HEK293 (cell line): ENCODE measurements around the gene RAD51.

ENCODE experiments used
- CTCF ChIA-PET: fragments of 350-600 bp; formaldehyde crosslinking; extraction: SDS; loops from one replicate; lab custom pipeline; 2021; ENCODE audit warnings: antibody characterized with exemption; lab: Yijun Ruan, JAX
- POLR2A ChIA-PET: fragments of 300-600 bp; formaldehyde crosslinking; extraction: SDS; loops from one replicate; lab custom pipeline; 2020; ENCODE audit warnings: antibody characterized with exemption, inconsistent platforms; lab: Yijun Ruan, JAX
- H3K27ac ChIP-seq: fragments of 200-500 bp; sonication (Bioruptor generic); 2 replicates; pipeline ENCODE4 v1.5.1; 2014; ENCODE audit warnings: low read depth, low read length, control low read depth, inconsistent platforms; ENCODE audit errors: extremely low read depth
- H3K36me3 ChIP-seq, 2 experiments: fragments of 200-500 bp in 1 of 2; sonication (Bioruptor generic) in 1 of 2; 1 replicate in 1 of 2; 2 replicates in 1 of 2; pipeline ENCODE4 v1.5.1; 2014 to 2017; ENCODE audit warnings: inconsistent platforms in 2 of 2, low read length in 2 of 2; ENCODE audit not compliant: control insufficient read depth in 2 of 2, insufficient read depth in 1 of 2
- H3K4me1 ChIP-seq: fragments of 200-500 bp; sonication (Bioruptor generic); 2 replicates; pipeline ENCODE4 v1.5.1; 2014; ENCODE audit warnings: mild to moderate bottlenecking, low read length, inconsistent platforms; ENCODE audit not compliant: control insufficient read depth, insufficient read depth
- H3K4me3 ChIP-seq: 2 replicates; pipeline ENCODE4 v1.5.1; 2011; ENCODE audit warnings: low read depth, mild to moderate bottlenecking, control low read depth, low read length, moderate library complexity
- H3K9me3 ChIP-seq: fragments of 200-500 bp; sonication (Bioruptor generic); 2 replicates; pipeline ENCODE4 v1.5.1; 2014; ENCODE audit warnings: low read depth, low read length, inconsistent platforms; ENCODE audit not compliant: control insufficient read depth, insufficient read depth
- MEIS1 ChIP-seq: sonication (generic); formaldehyde crosslinking; IDR thresholded peaks from 2 replicates; pipeline ENCODE4 v1.8.1; 2022; ENCODE audit warnings: missing genetic modification reagents, mild to moderate bottlenecking, borderline replicate concordance
- REPIN1 ChIP-seq: fragments of 450-650 bp; formaldehyde crosslinking; IDR thresholded peaks from 2 replicates; pipeline ENCODE4 v1.5.1; 2017; ENCODE audit warnings: missing biosample characterization, missing genetic modification characterization, low read depth
- ZNF121 ChIP-seq: fragments of 450-650 bp; formaldehyde crosslinking; IDR thresholded peaks from 2 replicates; pipeline ENCODE4 v1.5.1; 2016; ENCODE audit warnings: missing biosample characterization, missing genetic modification characterization
- ZNF157 ChIP-seq: fragments of 450-650 bp; formaldehyde crosslinking; IDR thresholded peaks from 2 replicates; pipeline ENCODE4 v1.5.1; 2016; ENCODE audit warnings: missing biosample characterization, missing genetic modification characterization
- ZNF37A ChIP-seq: fragments of 450-650 bp; IDR thresholded peaks from 2 replicates; pipeline ENCODE4 v1.5.1; 2018; ENCODE audit warnings: missing biosample characterization, missing genetic modification characterization
- ZNF501 ChIP-seq: fragments of 450-650 bp; formaldehyde crosslinking; IDR thresholded peaks from 2 replicates; pipeline ENCODE4 v1.5.1; 2016; ENCODE audit warnings: missing biosample characterization, missing genetic modification characterization
- ZNF529 ChIP-seq: fragments of 450-650 bp; formaldehyde crosslinking; IDR thresholded peaks from 2 replicates; pipeline ENCODE4 v1.5.1; 2017; ENCODE audit warnings: missing genetic modification characterization, missing biosample characterization; ENCODE audit not compliant: insufficient replicate concordance
- ZNF558 ChIP-seq: fragments of 450-650 bp; formaldehyde crosslinking; IDR thresholded peaks from 2 replicates; pipeline ENCODE4 v1.5.1; 2016; ENCODE audit warnings: missing biosample characterization, missing genetic modification characterization
- ZNF561 ChIP-seq: fragments of 450-650 bp; IDR thresholded peaks from 2 replicates; pipeline ENCODE4 v1.5.1; 2018; ENCODE audit warnings: missing biosample characterization, missing genetic modification characterization, borderline replicate concordance
- ZNF670 ChIP-seq: fragments of 450-650 bp; formaldehyde crosslinking; IDR thresholded peaks from 2 replicates; pipeline ENCODE4 v1.5.1; 2016; ENCODE audit warnings: missing biosample characterization, missing genetic modification characterization, low read depth
- ZNF777 ChIP-seq: fragments of 450-650 bp; formaldehyde crosslinking; IDR thresholded peaks from 2 replicates; pipeline ENCODE4 v1.5.1; 2017; ENCODE audit warnings: missing biosample characterization, missing genetic modification characterization, borderline replicate concordance
- TF ChIP-seq, protein P1 (sequence below): fragments of 450-650 bp; formaldehyde crosslinking; IDR thresholded peaks from 2 replicates; pipeline ENCODE4 v1.5.1; 2016; ENCODE audit warnings: missing biosample characterization, missing genetic modification characterization
- TF ChIP-seq, protein P2 (sequence below): fragments of 450-650 bp; formaldehyde crosslinking; IDR thresholded peaks from 2 replicates; pipeline ENCODE4 v1.5.1; 2016; ENCODE audit warnings: missing biosample characterization, missing genetic modification characterization
- TF ChIP-seq, protein P3 (sequence below): fragments of 450-650 bp; formaldehyde crosslinking; IDR thresholded peaks from 2 replicates; pipeline ENCODE4 v1.5.1; 2016; ENCODE audit warnings: missing biosample characterization, missing genetic modification characterization

RAD51 gene

DNA sequence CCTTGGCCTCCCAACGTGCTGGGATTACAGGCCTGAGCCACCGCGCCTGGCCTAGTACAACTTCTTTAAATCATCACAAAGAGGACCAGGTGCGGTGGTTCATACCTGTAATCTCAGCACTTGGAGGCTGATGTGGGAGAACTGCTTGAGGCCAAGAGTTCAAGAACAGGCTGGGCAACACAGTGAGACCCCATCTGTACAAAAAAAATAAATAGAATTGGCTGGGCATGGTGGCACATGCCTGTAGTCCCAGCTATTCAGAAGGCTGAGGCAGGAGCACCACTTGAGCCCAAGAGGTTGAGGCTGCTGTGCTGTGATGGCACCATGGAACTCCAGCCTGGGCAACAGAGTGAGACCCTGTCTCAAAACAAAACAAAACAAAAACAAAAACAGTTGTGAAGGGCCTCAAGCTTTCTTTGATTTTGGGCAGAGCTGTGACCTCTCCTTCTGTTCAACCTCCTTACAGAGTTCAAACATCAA is 54.2 kb downstream of the RAD51 start:
- H3K27ac ChIP-seq = no peak overlapping the region
- H3K36me3 ChIP-seq = peaks cover 5 to 47% of the 10 kb centered on the region in 2 experiments; a peak in 2 of 3 replicates
- ChIA-PET CTCF (interaction anchor here (0.6 kb wide), 2 partner anchors 35 to 51 kb away, joined by 3 read pairs; no protein-coding TSS in a partner anchor), POLR2A (interaction anchor here (0.8 kb wide), 1 partner anchor 88 kb away, joined by 3 read pairs; no protein-coding TSS in a partner anchor)
- no peak for TF ChIP-seq ZNF670 (tag by site-specific recombination)
- TF ChIP-seq ZNF558 (tag by site-specific recombination) = no peak
- TF ChIP-seq, protein P1, sequence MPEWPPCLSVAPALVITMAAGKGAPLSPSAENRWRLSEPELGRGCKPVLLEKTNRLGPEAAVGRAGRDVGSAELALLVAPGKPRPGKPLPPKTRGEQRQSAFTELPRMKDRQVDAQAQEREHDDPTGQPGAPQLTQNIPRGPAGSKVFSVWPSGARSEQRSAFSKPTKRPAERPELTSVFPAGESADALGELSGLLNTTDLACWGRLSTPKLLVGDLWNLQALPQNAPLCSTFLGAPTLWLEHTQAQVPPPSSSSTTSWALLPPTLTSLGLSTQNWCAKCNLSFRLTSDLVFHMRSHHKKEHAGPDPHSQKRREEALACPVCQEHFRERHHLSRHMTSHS (tag by site-specific recombination) = no peak
- no peak for TF ChIP-seq ZNF157 (tag by site-specific recombination)
- TF ChIP-seq ZNF529 = no peak
- peak; percentile 98 for TF ChIP-seq ZNF121 (tag by site-specific recombination)
- H3K4me1 ChIP-seq = no peaks in the 10 kb centered on the region
- no peaks in the 10 kb centered on the region for H3K9me3 ChIP-seq
- no peak overlapping the region for H3K4me3 ChIP-seq

DNA sequence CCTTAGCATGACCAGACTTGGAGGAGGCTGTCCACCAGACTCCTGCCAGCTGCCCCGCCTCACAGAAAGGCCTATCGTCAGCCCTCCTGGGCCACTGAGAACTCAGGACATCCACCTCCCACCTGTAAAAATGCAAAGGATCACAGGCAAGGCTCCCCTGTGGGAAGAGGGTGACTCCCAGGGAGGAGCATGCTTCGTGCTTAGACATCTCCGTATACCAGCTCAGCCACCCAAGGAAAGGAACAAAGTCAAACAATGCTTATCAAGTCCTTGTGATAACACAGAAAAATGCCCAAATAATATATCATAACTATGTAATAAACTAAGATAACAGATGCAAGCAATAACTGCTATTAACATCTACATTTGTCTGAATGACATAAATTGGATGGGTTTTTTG is 55.9 kb downstream of the RAD51 start:
- Histone ChIP-seq H3K9me3 (no peaks in the 10 kb centered on the region), H3K4me1 (no peaks in the 10 kb centered on the region), H3K27ac (no peak overlapping the region), H3K4me3 (no peak overlapping the region), H3K36me3 (peaks cover 5 to 33% of the 10 kb centered on the region in 2 experiments; a peak in 2 of 3 replicates)
- TF ChIP-seq ZNF501 (tag by site-specific recombination) = no peak
- TF ChIP-seq ZNF777 = no peak
- TF ChIP-seq, protein P2, sequence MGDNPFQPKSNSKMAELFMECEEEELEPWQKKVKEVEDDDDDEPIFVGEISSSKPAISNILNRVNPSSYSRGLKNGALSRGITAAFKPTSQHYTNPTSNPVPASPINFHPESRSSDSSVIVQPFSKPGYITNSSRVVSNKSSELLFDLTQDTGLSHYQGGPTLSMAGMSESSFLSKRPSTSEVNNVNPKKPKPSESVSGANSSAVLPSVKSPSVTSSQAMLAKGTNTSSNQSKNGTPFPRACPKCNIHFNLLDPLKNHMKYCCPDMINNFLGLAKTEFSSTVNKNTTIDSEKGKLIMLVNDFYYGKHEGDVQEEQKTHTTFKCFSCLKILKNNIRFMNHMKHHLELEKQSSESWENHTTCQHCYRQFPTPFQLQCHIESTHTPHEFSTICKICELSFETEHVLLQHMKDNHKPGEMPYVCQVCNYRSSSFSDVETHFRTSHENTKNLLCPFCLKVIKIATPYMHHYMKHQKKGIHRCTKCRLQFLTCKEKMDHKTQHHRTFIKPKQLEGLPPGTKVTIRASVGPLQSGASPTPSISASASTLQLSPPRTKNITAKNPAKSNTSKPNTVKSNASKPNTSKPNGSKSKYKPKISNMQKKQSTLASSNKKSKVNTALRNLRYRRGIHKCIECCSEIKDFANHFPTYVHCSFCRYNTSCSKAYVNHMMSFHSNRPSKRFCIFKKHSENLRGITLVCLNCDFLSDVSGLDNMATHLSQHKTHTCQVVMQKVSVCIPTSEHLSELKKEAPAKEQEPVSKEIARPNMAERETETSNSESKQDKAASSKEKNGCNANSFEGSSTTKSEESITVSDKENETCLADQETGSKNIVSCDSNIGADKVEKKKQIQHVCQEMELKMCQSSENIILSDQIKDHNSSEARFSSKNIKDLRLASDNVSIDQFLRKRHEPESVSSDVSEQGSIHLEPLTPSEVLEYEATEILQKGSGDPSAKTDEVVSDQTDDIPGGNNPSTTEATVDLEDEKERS (tag by site-specific recombination) = no peak
- CTCF ChIA-PET = interaction anchor here (0.5 to 0.7 kb wide), 2 partner anchors 141 to 222 kb away, joined by 3 read pairs; no protein-coding TSS in a partner anchor
- POLR2A ChIA-PET = no interaction called here

DNA sequence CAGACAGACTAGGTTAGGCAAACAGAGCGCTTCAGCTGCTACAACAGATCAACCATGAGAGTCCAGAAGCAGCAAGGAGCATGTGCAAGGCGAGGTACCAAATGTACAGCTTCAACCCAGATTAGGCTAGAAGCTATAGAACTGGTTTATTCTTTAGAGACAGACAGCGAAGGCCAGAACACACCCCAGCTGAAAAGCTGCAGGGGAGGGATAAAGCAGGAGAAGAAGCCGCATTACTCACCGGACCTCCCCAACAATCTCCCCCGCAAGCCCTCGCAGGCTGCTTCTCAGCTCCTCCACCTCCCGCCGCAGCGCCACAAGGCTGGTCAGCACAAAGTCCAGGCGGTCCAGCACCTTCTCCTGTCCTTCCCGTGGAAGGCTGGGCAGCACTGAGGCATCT is 56.8 kb downstream of the RAD51 start:
- H3K36me3 ChIP-seq = peaks cover 5 to 32% of the 10 kb centered on the region in 2 experiments; a peak in 2 of 3 replicates
- CTCF ChIA-PET = interaction anchor here (0.7 kb wide), 1 partner anchor 223 kb away, joined by 3 read pairs; no protein-coding TSS in a partner anchor
- no peaks in the 10 kb centered on the region for H3K4me1 ChIP-seq
- no peak for TF ChIP-seq ZNF37A (tag by site-specific recombination)
- no peak for TF ChIP-seq MEIS1
- no peak for TF ChIP-seq ZNF529
- no peak for TF ChIP-seq ZNF561 (tag by site-specific recombination)
- no peak for TF ChIP-seq REPIN1 (tag by site-specific recombination)
- TF ChIP-seq, protein P3, sequence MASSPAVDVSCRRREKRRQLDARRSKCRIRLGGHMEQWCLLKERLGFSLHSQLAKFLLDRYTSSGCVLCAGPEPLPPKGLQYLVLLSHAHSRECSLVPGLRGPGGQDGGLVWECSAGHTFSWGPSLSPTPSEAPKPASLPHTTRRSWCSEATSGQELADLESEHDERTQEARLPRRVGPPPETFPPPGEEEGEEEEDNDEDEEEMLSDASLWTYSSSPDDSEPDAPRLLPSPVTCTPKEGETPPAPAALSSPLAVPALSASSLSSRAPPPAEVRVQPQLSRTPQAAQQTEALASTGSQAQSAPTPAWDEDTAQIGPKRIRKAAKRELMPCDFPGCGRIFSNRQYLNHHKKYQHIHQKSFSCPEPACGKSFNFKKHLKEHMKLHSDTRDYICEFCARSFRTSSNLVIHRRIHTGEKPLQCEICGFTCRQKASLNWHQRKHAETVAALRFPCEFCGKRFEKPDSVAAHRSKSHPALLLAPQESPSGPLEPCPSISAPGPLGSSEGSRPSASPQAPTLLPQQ (tag by site-specific recombination) = no peak
- TF ChIP-seq, all 188 proteins: peak for 0
- POLR2A ChIA-PET = no interaction called here
- Histone ChIP-seq H3K4me3 (no peak overlapping the region), H3K27ac (no peak overlapping the region), H3K9me3 (no peaks in the 10 kb centered on the region)
